COR-L47 (cell line): ENCODE results near the gene ROS1.

Experiments used
- DNase-seq: peaks from one replicate; lab custom pipeline; 2025; lab: John Stamatoyannopoulos, UW

ROS1 gene

DNA sequence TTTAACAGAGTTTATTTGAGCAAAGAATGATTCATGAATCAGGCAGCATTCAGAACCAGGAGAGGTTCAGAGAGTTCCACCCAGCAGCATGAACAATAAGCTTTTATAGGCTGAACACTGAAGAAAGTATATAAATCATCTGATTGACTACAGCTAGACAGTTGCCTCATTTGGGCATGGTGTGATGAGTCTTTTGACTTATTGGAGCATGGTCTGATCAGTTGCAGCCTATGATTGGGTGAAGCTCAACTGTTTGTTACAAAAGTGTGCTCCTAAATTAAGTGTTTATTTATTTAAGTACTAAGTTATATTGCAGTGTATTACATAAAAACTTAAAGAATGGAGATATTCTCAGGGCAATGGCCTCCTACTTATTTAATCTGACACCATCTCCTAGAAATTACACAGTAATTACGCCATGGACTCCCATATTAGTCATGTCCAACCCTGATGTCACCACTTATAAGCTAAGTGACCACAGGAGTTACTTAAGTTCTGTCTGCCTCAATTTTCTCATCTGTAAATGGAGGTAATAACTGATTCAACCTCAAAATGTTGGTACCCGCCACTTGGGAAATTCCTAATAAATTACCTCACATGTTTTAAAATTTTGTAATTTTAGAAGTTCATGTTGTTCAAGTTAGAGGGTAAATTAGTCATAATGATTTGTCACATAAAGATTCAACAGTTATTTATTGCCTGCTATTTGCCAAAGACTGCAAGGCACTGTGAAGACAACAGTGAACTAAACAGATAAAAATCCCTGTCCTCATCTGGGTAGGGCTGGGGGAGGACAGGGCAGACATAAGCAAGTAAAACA, 15.2 kb upstream of the ROS1 start:
- no peak for DNase-seq

DNA sequence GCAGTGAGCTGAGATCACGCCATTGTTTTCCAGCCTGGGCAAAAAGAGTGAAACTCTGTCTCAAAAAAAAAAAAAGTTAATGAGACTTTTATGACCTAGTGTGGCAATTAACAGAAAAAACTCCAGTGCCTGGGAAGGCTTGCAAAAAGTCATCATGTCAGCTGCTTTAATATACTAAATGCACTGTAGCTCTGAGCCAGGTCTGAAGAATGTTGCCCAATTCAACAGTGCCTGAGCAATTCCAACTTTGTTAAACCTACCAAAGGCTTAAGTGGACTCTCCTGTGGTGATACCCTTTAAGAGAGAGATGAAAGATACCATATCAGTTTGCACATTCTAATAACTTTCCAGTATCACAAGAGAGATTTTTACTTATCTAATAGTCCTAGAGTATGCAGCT, 6.5 kb upstream of the ROS1 start:
- no peak for DNase-seq

DNA sequence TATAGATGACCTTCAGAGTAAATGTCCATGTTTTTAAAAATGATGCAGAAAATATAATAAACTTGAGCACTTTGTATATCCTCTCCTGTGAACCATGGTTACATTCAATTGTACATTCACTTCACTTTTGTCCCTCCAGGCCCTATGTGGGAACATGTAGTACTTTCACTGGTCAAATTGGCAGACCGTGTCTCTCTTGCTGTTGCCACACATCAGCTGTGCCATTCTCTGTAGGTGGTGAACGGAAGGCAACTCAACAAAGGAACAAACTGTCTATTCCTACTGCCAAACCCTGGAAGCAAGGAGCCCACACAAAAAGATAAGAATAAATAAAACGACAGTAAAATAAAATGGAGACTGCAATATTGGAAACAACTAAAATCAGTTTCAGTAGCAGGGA, 2.0 kb downstream of the ROS1 start:
- DNase-seq: no peak

DNA sequence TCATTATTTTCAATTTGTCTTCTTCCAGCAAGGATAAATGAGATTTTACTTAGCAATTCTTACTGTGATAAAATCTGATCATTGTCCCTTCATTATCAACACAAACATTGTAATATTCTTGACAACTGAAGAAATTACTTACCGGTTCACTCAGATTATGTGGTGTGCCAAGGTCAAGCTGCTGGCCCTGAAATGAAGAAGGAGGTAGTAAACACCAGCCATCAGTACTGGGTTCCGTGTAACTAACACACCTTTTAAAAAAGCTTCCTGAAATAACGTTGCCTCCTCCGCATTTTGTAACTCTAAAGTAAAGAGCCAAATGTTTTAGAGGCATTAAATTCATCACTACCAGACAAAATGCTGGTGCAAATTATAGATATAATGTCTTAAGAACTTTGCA, 7.4 kb downstream of the ROS1 start:
- DNase-seq: no peak

DNA sequence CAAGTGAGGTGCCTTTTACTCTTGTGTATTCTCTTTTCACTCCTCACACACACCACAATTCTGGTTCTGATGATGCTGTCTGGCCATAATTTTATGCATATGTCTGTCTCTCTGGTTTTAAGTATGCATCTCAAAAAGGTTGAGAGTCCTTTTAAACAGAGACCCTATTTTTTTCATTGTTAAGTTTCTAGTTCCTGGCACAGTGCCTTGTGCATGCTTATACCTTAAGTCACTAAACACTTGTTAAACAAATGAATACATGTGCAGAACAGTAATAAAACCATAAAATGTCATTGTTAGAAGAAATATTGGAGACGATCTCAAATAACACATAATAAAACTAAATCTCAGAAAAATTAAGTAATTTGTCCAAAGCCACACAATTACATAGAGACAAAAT, 7.9 kb downstream of the ROS1 start:
- no peak for DNase-seq

DNA sequence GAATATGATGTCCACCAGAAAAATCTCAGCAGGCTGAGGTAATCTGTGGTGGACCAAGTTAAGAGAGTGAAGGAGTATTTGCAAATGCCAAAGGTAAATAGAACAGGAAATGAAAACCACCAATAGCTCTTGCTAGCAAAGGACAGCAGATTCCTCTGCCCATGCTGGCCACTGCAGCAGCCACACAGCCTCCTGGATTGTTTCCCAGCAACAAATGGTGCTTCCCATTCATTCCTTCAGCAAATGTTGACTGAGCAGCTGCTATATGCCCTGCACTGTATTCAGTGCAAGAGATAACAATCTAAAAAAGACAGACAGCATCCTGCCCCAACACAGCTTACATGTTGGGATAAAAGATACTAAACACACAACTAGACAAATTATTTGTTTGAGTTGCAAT, 11.0 kb downstream of the ROS1 start:
- DNase-seq: no peak

DNA sequence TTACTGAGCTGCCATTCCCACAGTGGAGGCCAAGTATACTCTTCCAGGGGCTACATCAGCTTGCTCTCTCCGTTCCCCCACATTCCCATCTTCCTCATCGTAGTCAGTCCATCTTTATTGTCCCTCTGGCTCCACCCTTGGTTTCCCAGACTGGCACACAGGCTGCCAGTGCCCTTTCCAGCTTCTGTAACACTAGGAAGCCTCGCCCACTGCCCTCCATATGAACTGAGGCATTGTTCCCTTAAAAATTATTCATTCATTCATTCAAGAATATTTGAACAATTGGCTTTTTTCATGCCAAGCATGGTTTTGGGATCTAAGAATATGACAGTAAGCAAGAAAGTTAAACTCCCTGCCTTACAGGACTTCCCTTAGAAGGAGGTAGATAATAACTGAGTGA, 14.3 kb downstream of the ROS1 start:
- DNase-seq: no peak

DNA sequence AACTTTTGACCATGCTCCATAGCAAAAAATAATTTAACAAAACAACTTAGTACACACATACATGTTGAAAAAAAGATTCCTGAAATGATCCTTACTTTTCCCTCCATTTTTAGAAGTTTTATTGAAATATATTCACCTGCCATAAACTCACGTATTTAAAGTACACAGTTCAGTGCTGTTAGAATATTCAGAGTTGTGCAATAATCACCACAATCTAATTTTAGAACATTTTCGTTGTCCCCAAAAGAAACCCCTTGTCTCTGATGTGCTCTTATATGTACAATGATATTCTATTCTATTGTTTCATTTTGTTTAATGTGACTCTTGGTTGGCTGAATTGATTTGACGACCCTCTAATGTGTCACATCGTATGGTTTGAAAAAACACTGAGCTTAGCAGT, 15.9 kb downstream of the ROS1 start:
- no peak for DNase-seq

DNA sequence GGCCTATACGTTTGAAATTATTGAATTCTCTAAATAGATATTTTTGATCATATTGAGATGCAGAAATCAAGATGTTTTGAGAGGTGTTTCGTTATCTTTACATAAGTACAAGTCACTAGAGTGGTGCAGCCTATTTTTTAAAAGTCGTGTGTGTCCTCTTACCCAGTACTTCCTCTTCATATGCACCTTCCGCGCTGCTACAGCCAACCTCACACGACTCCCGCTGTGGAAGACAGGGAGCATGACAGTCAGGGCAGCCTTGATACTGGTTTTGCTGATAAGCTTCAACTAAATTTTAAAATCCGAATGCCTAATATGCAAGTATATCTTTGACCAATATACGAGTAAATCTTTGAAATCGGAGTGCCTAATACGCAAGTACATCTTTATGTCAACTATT, 16.3 kb downstream of the ROS1 start:
- DNase-seq: no peak

DNA sequence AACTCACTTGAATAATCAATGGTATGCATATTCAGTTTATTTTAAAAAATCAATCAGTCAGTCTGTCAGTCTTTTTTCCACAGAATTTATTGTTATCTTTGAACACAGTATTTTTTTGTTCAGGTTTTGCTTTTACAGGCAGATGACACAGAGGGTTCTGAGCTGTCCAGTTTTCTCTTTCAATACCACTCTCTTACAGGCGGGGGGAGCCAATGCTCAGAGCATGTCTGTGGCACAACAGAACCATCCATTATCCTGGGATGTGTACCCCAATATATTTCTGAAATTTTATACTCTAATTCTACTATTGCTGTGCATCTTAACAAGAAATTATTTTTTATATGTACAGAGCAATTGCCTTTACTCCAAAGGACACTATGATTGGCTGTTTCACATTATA, 21.2 kb downstream of the ROS1 start:
- no peak for DNase-seq

DNA sequence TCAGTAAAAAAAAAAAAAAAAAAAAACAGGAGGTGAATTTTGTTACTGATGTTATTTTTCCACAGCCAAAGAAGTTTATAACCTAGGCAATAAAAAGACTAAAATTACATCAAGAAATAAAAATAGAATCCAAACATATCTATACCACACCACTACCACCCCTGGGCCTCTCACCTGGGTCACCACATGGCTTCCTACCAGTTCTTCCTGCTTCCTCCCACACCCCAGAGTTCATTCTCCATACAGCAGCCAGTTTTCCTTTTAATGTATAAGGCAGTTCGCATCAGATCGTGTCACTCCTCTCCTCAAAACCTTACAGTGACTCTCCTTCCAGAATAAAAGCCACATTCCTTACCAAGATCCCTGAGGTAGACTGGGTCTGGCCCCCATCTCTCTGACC, 23.9 kb downstream of the ROS1 start:
- DNase-seq: no peak

DNA sequence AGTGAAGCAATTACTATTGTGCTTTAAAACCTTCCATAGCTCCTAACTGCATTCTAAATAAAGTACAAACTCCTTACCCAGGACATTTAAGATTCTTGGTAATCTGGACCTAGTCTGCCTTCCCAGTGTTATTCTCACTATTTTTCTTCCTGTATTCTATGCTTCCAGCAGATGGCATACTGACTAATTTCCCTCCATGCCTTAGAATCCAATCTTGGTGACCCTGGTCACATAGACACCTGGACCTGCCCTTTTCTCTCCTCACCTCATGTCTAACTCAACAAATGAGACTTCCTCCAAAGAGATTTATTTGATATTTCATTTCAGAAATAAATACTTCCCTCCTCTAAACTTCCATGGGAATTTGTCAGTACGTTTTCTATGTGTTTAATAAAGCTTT, 25.8 kb downstream of the ROS1 start:
- no peak for DNase-seq

DNA sequence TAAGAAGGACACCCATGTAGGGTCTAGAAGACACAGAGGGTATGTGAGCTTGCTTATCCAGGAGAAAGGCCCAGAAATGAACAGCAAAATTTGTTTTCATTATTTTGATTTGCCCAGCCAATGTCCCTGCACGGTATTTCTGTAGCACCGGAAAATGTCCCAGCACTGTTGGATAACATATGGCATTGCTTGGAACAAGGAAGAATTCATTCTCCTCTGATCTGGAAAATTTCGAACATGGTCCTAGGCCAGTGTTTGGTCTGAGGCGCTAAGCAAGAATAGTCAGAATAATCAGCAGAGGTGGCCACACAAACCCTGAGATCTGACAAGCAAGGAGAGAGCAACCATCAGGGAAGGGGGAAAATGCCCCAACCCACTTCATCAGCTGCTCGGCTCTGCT, 26.6 kb downstream of the ROS1 start:
- DNase-seq: no peak

DNA sequence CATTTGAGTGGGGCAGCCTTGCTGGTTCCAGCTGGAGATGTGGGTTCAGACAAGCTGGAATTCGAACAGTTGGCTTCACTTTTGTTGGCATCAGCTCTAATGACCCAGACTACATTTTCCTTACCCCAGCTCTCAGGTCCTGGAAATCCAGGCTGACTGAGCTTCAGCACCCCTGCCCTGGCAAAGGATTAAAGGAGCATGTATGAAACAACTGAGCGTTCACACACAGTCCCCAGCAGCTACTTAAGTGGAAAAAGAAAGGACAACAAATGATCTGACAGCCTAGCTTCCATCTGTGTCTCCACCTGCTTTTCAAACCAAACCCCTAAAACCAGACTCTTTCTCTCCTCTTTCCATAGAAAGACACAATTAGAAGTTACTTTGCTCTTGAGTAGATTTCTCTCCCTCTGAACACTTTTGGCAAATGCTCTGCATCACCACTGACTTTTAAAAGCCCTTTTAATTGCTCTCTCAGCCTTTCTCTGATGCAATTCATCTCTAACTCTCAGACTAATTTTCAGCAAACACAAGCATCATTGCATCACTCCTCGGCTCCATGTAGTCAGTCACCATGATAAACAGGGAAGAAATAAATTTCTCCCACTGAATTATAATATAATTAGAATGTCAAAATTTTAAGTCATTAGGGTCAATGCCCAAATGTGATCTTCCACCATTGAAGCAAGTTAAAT, 28.1 kb downstream of the ROS1 start:
- DNase-seq: no peak

DNA sequence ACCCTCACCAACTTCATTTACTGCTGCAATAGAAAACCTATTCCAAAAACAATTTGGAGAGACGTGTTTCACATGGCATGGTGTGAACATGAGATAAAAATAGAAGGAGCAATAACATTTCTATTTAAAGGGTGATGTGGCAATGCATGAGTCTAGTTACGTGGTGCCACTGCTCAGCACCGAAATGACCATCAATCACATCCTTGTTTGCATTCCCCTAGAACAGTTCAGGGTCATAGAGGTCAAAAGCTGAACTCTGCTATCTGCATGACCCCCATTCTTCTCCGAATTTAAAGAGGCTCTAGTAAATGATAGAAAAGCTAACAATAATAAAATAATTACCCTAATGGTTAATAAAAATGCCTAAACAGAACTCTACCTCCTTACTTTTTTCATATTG, 29.5 kb downstream of the ROS1 start:
- no peak for DNase-seq

DNA sequence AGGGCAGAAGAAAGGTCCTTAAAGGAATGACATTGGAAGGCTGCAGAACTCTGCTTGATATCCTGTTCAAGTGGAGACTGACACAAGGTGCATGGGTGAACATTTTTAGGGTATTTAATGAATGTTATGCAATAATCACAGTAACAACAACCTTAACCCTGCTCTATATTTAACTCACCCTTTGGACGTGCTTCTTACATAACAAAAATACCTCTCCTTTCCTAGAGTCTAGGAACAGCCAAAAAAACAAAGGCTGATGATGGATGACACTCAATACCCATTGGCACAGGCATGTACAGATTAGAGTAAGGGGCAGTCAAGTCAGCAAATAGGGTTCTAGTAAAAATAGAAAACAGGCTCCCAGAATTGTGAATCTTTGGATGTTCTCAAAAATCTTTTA, 30.6 kb downstream of the ROS1 start:
- no peak for DNase-seq

DNA sequence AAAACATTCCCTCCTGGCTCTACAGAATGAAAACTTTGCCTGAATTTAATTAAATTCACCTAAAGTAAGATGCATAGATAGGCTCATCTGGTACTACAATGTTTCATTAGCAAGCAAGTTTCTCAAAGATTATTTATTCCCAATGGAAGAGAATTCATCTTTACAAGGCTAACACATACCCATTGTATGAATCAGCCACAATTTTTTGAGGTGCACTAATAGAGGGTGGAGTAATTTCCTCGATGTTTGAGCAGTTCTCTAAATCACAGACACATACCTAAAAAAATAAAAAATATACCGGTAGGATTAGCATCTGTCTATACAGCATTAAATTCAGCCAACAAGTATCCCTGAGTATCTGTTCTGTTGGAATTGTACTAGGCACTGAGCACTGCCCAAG, 32.7 kb downstream of the ROS1 start:
- DNase-seq: no peak

DNA sequence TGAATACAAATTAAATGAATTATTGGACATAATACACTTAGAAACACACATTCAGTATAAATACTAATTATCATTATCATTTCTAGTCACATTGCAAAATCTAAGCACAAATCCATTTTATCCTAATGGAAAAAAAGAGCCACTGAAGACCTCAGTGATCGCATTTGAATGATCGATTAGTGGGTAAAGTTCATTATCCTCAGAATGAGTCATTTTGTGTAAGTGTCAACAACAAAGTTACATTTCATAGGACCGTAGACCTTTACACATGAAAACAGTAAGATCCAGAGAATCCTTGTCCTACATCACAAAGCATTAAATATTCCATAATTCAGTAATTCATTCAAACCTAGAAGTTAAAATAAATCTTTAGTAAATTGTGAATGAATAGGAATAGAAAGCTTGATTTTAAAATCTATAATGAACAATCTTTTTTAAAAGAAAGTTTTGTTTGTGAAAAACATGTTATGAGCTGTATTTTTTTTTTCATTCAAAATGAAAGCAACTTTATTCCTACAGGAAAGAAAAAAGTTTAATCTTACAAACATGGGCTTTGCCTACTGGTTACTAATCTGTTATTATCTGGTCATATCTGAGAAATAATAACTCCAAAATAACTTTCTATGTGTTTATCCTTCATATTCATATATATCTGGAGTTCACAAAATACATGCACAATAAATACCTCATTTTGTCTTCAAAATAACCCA, 33.7 kb downstream of the ROS1 start:
- DNase-seq: no peak

DNA sequence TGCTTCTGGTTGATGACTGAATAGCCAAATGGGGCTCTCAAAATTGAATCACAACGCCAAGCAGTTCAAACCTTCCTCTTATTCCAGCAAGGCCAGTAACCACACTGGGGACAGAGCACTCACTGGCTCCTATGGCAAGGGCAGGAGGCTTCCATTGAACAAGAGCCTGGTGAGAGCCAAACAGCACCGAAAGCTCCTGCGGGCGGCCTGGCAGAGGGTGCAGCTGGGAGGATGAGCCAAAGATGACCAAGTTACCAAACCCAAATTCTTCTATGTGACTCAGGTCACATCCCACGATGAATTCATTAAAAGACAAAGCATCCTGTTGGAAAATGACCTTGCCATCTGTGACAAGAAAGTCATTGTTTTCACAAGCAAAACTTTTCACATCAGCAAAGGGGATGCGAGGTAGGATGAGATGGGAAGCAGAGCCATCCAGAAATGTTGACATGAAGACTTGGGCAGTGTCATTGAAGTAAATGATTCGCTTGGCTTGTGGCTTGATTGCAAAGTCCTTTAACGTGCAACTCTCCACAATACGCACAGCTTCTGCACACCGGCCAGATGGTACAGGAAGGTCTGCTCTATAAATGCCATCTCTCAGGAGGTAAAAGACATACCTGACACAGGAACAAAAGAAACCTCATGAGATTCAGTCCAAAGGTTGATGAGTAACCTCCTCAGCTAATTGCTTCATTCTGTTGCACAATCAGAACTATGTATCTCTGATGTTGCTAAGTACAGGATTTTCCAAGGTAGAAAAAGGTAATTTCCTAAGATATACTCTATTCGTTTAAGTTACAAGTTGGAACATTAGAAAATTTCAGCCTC, 36.3 kb downstream of the ROS1 start:
- no peak for DNase-seq

DNA sequence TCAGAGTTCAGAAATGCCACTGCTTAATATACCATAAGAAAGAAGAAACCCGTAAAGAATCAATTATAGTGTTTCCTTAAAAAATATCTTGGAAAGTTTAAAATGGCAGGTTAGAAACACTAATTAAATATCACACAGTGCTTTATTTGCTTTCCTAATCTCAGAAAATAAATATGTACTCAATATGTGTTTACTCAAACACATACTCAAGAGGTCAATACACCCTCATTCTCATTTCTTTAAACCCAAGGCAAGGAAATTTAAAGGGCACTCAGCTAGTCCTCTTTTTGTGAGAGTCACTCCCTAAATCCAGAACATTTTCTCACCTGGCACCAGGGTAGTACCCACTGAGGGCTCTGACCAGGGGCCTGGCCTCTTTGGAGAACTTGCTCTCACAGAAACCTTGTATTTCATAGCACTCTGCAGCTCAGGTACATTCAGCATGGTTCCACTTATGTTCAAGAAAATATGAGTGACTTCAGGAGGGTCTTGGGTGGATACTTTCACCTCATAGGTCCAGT, 38.2 kb downstream of the ROS1 start:
- DNase-seq: no peak

DNA sequence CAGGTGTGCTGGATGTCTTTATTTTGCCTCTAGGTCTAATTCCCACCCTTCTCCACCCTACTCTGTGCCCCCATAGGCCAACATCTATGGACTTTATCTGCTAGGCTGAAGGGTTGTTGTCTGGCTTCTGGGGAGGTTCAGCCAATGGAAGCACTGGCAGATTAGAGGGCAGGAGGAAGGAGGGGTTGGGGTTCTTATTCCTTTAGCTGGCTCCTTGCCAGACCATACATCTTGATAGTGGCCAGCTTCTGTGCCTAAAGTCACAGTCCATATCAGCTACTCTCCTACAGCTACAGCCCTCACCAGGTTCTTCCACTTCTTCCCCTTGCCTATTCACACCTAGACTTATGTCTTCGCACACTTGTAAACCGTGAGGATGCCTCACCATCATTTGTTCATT, 41.1 kb downstream of the ROS1 start:
- no peak for DNase-seq

DNA sequence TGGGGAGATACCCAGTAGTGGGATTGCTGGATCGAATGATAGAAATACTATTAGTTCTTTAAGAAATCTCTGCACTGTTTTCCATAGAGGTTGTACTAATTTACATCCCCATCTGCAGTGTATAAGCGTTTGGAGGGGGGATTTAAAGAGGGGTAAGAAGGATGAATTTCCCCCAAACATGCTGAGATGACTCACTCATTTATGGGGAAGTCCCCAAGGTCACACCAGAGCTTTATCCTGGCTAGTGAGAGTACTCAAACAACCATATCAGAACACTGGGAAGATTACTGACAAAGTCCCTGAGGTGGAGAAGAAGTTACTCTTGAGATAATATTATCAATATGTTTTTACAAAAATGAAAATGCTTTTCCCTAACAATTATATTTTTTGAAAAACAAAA, 44.0 kb downstream of the ROS1 start:
- DNase-seq: no peak
